Endothelial cell (in vitro differentiated cells): ENCODE results near the gene VANGL2. TPM values are rescaled to one million over a fixed set of nuclear protein-coding genes. Genes with fewer than 3 reads are reported as not detected.

Experiments
- DNase-seq: peaks from one replicate; pipeline ENCODE4 v3.0.0; 2021; ENCODE audit warnings: low spot score
- H3K27ac Mint-ChIP-seq: one replicate; pipeline ENCODE4 v1.8.0; 2021; ENCODE audit warnings: mixed read lengths, inconsistent platforms; ENCODE audit not compliant: unreplicated experiment
- H3K27me3 Mint-ChIP-seq: one replicate; pipeline ENCODE4 v1.8.0; 2021; ENCODE audit warnings: mild to moderate bottlenecking, moderate library complexity, mixed read lengths, inconsistent platforms; ENCODE audit not compliant: unreplicated experiment
- H3K36me3 Mint-ChIP-seq: one replicate; pipeline ENCODE4 v1.8.0; 2021; ENCODE audit warnings: mild to moderate bottlenecking, low read depth, mixed read lengths, inconsistent platforms; ENCODE audit not compliant: unreplicated experiment
- H3K4me1 Mint-ChIP-seq: one replicate; pipeline ENCODE4 v1.8.0; 2021; ENCODE audit warnings: mild to moderate bottlenecking, mixed read lengths, inconsistent platforms; ENCODE audit not compliant: unreplicated experiment
- H3K4me3 Mint-ChIP-seq: one replicate; pipeline ENCODE4 v1.8.0; 2021; ENCODE audit warnings: mild to moderate bottlenecking, mixed read lengths, inconsistent platforms; ENCODE audit not compliant: unreplicated experiment
- H3K9me3 Mint-ChIP-seq: one replicate; pipeline ENCODE4 v1.8.0; 2021; ENCODE audit warnings: mixed read lengths, inconsistent platforms; ENCODE audit not compliant: unreplicated experiment
- CTCF ChIP-seq: fragments of 200-600 bp; sonication (generic); IDR thresholded peaks from one replicate; pipeline ENCODE4 v1.5.0; 2021; ENCODE audit warnings: antibody characterized with exemption; ENCODE audit not compliant: unreplicated experiment
- total RNA-seq: library from RNA; stranded (reverse); fragmentation: NEBNext Ultra II Directional; extraction: Animal tissue kit (Norgen Biotek cat#: 25700); gene quantifications from one replicate; pipeline ENCODE4 v1.2.1, GENCODE V29; 2021; ENCODE audit not compliant: unreplicated experiment

Gene VANGL2
- total RNA-seq, 1 donor from 2014 or later, result 79.8 TPM

DNA sequence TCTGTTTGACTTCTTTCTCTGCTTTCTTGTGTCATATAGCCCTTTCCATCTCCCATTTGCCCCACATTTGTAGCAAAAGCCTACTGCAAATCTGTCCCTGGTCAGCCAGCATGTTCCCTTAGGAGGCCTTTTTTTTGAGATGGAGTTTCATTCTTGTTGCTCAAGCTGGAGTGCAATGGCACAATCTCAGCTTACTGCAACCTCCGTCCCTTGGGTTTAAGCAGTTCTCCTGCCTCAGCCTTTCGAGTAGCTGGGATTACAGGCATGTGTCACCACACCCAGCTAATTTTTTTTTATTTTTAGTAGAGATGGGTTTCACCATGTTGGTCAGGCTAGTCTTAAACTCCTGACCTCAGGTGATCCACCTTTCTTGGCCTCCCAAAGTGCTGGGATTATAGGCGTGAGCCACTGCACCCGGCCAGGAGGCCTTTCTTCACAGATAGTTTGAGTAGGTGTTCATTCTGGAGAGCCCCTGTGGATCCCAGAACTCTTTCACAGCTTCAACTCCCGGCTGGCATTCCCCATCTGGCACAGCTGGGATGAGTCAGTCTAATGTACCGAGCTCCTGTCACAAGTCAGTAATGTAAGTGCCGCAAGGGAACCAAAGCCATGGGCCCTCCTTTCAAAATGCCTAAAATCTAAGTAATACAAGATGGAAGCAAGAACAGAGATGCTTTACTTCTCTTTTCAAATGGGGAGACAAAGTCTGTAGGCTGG, 42.9 kb upstream of the VANGL2 start:
- no peak for DNase-seq
- TF ChIP-seq CTCF, result no peak
- Mint-ChIP-seq H3K27ac (no peak overlapping the region), H3K4me3 (no peak overlapping the region), H3K9me3 (no peaks in the 10 kb centered on the region), H3K4me1 (peaks cover 24% of the 10 kb centered on the region), H3K36me3 (peaks cover 68% of the 10 kb centered on the region), H3K27me3 (peaks cover 4% of the 10 kb centered on the region)

- no peak for TF ChIP-seq CTCF
- Mint-ChIP-seq H3K4me3 (no peak overlapping the region), H3K9me3 (no peaks in the 10 kb centered on the region), H3K27ac (no peak overlapping the region), H3K27me3 (peaks cover 4% of the 10 kb centered on the region), H3K36me3 (peaks cover 64% of the 10 kb centered on the region), H3K4me1 (peaks cover 28% of the 10 kb centered on the region)
- no peak for DNase-seq
Measured at GRCh38 chr1:160358073-160358472, 42.3 kb upstream of the VANGL2 start.

DNA sequence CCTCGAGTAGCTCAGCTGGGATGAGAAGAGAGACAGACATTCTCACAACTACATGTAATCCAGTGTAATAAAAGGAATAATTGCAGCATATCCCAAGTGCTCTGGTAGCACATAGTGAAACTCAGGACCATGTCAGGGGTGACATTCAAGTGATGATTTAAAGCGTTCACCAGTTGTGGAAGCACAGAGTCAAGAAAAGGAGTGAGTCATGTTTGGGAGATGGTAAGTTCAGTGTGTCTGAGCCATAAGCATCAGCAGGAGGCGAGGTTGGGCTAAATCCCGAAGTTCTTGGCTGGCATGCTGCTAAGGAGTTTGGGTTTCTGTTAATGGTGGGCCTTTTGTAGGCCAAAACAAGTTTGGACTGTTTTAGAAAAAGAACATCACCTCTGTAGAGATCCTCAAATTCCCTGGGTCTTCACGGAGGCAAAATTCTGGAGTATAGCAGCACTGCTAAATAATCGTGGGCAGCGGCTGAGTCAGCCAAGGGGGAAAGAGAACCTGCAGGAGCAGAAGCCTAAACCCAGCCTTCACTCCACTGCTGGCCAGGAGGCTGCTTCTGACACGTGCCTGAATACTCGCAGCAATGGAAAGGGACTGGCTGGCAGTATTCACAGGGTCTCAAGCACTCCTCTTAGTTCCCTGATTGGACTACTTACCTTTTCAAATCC, 40.7 kb upstream of the VANGL2 start:
- peaks cover 4% of the 10 kb centered on the region for H3K27me3 Mint-ChIP-seq
- no peaks in the 10 kb centered on the region for H3K9me3 Mint-ChIP-seq
- DNase-seq, result no peak
- H3K4me1 Mint-ChIP-seq, result peaks cover 35% of the 10 kb centered on the region
- peak overlapping the region; percentile 81 for H3K4me3 Mint-ChIP-seq
- no peak overlapping the region for H3K27ac Mint-ChIP-seq
- H3K36me3 Mint-ChIP-seq, result peaks cover 57% of the 10 kb centered on the region
- no peak for TF ChIP-seq CTCF

GRCh38 chr1:160360227-160360695, 40.1 kb upstream of the VANGL2 start:
- Mint-ChIP-seq H3K27ac (no peak overlapping the region), H3K4me1 (peaks cover 39% of the 10 kb centered on the region), H3K27me3 (peaks cover 4% of the 10 kb centered on the region), H3K36me3 (peaks cover 57% of the 10 kb centered on the region), H3K9me3 (no peaks in the 10 kb centered on the region), H3K4me3 (no peak overlapping the region)
- no peak for TF ChIP-seq CTCF
- DNase-seq, result no peak

DNA sequence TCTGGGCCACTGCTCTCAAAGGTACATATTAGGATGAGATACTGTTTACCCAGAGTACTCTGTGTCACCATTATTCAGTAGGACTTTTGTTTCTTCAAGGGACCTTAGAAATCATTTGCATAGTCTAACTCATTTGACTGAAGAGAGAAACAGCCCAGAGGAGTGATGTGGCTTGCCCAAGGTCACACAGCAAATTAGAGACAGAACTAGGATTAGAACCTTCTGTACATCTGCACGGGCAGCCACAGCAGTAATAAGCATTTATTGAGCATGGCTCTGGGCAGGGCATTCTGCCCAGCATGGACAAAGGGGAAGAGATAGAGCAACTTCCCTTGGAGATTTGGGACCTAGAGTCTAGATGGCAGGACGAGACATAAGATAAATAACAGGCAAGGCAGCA, 39.2 kb upstream of the VANGL2 start:
- Mint-ChIP-seq H3K9me3 (no peaks in the 10 kb centered on the region), H3K27ac (no peak overlapping the region), H3K4me1 (peaks cover 44% of the 10 kb centered on the region), H3K27me3 (peaks cover 4% of the 10 kb centered on the region), H3K4me3 (no peak overlapping the region), H3K36me3 (peaks cover 48% of the 10 kb centered on the region)
- TF ChIP-seq CTCF, result no peak
- DNase-seq, result no peak
